Suprapubic skin (tissue), 4 donors: ENCODE measurements around the gene PARP8.

Source experiments
- EP300 ChIP-seq: sonication (generic); formaldehyde crosslinking; IDR thresholded peaks from one replicate; pipeline ENCODE4 v1.6.1; 2017; ENCODE audit warnings: antibody characterized with exemption
- POLR2A ChIP-seq, 2 donors: fragments of 450-650 bp; IDR thresholded peaks; one replicate each; pipeline ENCODE4 v1.6.1; 2017; ENCODE audit warnings: antibody characterized with exemption in 2 of 2, mild to moderate bottlenecking in 2 of 2, moderate library complexity in 2 of 2
- POLR2AphosphoS5 ChIP-seq, 3 donors: sonication (generic); formaldehyde crosslinking; IDR thresholded peaks; one replicate each; pipeline ENCODE4 v1.6.1; 2017; ENCODE audit warnings: antibody characterized with exemption in 3 of 3
- TF ChIP-seq, protein P1 (sequence below), 2 donors: fragments of 200-600 bp in 1 of 2; fragments of 450-650 bp in 1 of 2; sonication (generic) in 1 of 2; IDR thresholded peaks; one replicate each; pipeline ENCODE4 v1.5.1; 2016 to 2019; ENCODE audit warnings: antibody characterized with exemption in 2 of 2, mild to moderate bottlenecking in 1 of 2, moderate library complexity in 1 of 2

DNA sequence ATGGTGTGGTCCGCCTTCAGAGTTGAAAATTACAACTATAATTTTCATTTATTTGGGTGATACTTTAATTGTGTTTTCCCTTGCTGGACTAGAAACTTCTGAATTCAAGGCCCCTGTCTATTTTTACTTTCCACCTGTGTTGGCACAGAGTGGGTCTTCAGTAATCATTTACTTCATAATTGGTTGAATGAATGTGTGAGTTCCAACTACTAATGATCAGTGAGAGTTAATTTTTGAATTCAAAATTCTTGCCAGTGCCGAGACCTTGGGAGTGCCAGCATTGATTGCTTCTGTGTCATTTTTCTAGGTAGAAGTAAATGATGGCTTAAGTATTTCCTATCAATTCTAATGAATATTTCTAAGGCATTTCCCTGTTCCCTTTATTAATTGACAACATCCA lies 61.4 kb downstream of the PARP8 start:
- TF ChIP-seq, protein P1, sequence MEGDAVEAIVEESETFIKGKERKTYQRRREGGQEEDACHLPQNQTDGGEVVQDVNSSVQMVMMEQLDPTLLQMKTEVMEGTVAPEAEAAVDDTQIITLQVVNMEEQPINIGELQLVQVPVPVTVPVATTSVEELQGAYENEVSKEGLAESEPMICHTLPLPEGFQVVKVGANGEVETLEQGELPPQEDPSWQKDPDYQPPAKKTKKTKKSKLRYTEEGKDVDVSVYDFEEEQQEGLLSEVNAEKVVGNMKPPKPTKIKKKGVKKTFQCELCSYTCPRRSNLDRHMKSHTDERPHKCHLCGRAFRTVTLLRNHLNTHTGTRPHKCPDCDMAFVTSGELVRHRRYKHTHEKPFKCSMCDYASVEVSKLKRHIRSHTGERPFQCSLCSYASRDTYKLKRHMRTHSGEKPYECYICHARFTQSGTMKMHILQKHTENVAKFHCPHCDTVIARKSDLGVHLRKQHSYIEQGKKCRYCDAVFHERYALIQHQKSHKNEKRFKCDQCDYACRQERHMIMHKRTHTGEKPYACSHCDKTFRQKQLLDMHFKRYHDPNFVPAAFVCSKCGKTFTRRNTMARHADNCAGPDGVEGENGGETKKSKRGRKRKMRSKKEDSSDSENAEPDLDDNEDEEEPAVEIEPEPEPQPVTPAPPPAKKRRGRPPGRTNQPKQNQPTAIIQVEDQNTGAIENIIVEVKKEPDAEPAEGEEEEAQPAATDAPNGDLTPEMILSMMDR (IDR thresholded peaks at IDR 0.05), result no peak
- TF ChIP-seq EP300, result no peak
- TF ChIP-seq POLR2AphosphoS5 (IDR thresholded peaks at IDR 0.05), result no peak
- no peak for TF ChIP-seq POLR2A (IDR thresholded peaks at IDR 0.05)
